Measurements from ENCODE around the gene MTFP1.

DNA sequence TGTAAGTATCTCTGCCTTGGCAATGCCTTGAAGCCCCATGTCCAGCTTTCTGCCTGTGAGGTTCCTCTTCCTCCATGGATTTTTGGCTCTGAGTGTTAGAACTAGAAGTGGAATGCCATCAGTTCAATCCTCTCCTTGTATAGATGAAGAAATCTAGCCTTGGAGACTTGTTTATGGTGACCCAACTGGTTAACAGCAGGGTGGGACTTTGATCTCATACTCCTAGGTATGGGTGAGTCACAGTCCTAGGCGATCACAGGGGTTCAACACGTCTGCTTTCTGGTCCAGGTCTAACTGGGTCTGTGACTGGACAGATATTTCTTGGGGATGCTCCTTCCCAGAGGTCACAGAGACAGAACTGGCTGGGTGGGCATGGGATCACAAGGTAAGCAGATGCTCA, 9.2 kb upstream of the MTFP1 start:
- TF ChIP-seq CTCF (conservative IDR thresholded peaks at IDR 0.05; ENCODE audit: low read length) (no peak), EZH2phosphoT487 (IDR thresholded peaks at IDR 0.05; ENCODE audit: borderline replicate concordance) (no peak)
